AG04450 (cell line): Measurements from ENCODE around the gene SEC16B. TPM values are rescaled to one million over a fixed set of nuclear protein-coding genes. Genes with fewer than 3 reads are reported as not detected.

ENCODE experiments used
- CTCF ChIA-PET: fragments of 300-600, 350-600 bp; formaldehyde crosslinking; extraction: SDS; loops from one replicate; lab custom pipeline; 2022; ENCODE audit warnings: antibody characterized with exemption, inconsistent platforms; lab: Charles Lee
- POLR2A ChIA-PET: fragments of 350-600 bp; formaldehyde crosslinking; extraction: SDS; loops from one replicate; lab custom pipeline; 2021; ENCODE audit warnings: antibody characterized with exemption, inconsistent platforms; lab: Yijun Ruan, JAX
- DNase-seq: peaks from one replicate; pipeline ENCODE4 v3.0.0-alpha.2; 2011; ENCODE audit warnings: low read depth, low spot score
- H3K27ac ChIP-seq: one replicate; pipeline ENCODE4 v1.5.1; 2012; ENCODE audit warnings: low read depth, low read length, control low read depth
- H3K27me3 ChIP-seq: one replicate; pipeline ENCODE4 v1.6.0; 2012; ENCODE audit warnings: low read length; ENCODE audit not compliant: control insufficient read depth, insufficient read depth
- H3K4me3 ChIP-seq: 2 replicates; pipeline ENCODE4 v1.5.1; 2011; ENCODE audit warnings: mild to moderate bottlenecking, low read depth, low read length, control low read depth
- H3K9me3 ChIP-seq: 2 replicates; pipeline ENCODE4 v1.5.1; 2012; ENCODE audit warnings: low read length; ENCODE audit not compliant: control insufficient read depth, insufficient read depth
- CTCF ChIP-seq: IDR thresholded peaks from 2 replicates; pipeline ENCODE4 v1.5.1; 2011; ENCODE audit warnings: low read depth, low read length, control low read depth, inconsistent platforms
- polyA plus RNA-seq: library from polyadenylated mRNA; depleted of rRNA; stranded (reverse); fragments of >200 nt; gene quantifications from 2 replicates; pipeline ENCODE4 v1.2.3, GENCODE V29; 2011

SEC16B gene
- polyA plus RNA-seq, 1 experiment: 4.0 TPM

- H3K9me3 ChIP-seq: no peaks in the 10 kb centered on the region
- TF ChIP-seq CTCF: no peak
- no peaks in the 10 kb centered on the region for H3K27me3 ChIP-seq
- POLR2A ChIA-PET: no interaction called here
- H3K4me3 ChIP-seq: no peak overlapping the region
- DNase-seq: no peak
- CTCF ChIA-PET: interaction anchor here (0.9 kb wide), 1 partner anchor 529 kb away, joined by 3 read pairs; no protein-coding TSS in a partner anchor
- H3K27ac ChIP-seq: no peak overlapping the region
Observed at GRCh38 chr1:177973585-177973984, 3.7 kb upstream of the SEC16B start.

- Histone ChIP-seq H3K27me3 (no peaks in the 10 kb centered on the region), H3K4me3 (no peak overlapping the region), H3K27ac (no peak overlapping the region), H3K9me3 (no peaks in the 10 kb centered on the region)
- ChIA-PET CTCF (interaction anchor here (1.8 kb wide), 1 partner anchor 63 kb away, joined by 4 read pairs; no protein-coding TSS in a partner anchor), POLR2A (no interaction called here)
- no peak for DNase-seq
- TF ChIP-seq CTCF: no peak
Observed at GRCh38 chr1:177969109-177969508, 749 bp downstream of the SEC16B start.

DNA sequence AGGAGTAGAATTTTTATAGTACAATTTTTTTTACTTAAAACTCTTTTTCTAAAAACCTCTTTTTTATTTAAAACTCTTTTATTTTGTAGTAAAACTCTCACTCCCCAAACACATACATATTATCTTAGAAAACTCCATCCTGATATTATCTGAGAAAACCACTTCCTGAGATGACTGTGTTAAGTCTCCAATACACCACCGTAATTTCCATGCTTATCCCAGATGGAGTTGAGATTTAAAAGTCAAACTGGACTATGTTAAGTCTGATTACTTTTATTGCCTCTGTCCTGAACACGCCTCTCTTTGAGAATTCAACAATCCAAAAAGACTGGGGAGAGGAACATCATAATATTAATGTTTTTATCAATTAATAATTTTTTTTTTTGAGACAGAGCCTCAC lies 3.7 kb downstream of the SEC16B start:
- CTCF ChIA-PET: interaction anchor here (2.4 kb wide), 1 partner anchor 66 kb away, joined by 9 read pairs; no protein-coding TSS in a partner anchor
- DNase-seq: no peak
- Histone ChIP-seq H3K27ac (no peak overlapping the region), H3K27me3 (no peaks in the 10 kb centered on the region), H3K9me3 (no peaks in the 10 kb centered on the region), H3K4me3 (no peak overlapping the region)
- POLR2A ChIA-PET: no interaction called here
- no peak for TF ChIP-seq CTCF

GRCh38 chr1:177965293-177965692 lies 4.6 kb downstream of the SEC16B start:
- H3K4me3 ChIP-seq: no peak overlapping the region
- H3K27ac ChIP-seq: no peak overlapping the region
- CTCF ChIA-PET: interaction anchor here (0.6 to 2.4 kb wide), 4 partner anchors 67 to 1067 kb away, joined by 3 to 9 read pairs (median 4); no protein-coding TSS in a partner anchor

More at GRCh38 chr1:177965293-177965692, 4.6 kb downstream of the SEC16B start:
- POLR2A ChIA-PET: no interaction called here
- H3K27me3 ChIP-seq: no peaks in the 10 kb centered on the region
- no peak for TF ChIP-seq CTCF
- no peaks in the 10 kb centered on the region for H3K9me3 ChIP-seq
- no peak for DNase-seq
